HG03108 (cell line): ENCODE measurements around the gene RRAGC.
"Not testable (repeated sequence)": the region's sequence is repeated elsewhere in the genome, so short reads cannot be mapped to it uniquely, and the experiment has no call there.

Experiments
- ATAC-seq: cut with Tn5 transposase; IDR thresholded peaks from one replicate; pipeline ENCODE4 v1.9.1; 2021; ENCODE audit warnings: moderate library complexity; ENCODE audit not compliant: unreplicated experiment

The RRAGC gene

DNA sequence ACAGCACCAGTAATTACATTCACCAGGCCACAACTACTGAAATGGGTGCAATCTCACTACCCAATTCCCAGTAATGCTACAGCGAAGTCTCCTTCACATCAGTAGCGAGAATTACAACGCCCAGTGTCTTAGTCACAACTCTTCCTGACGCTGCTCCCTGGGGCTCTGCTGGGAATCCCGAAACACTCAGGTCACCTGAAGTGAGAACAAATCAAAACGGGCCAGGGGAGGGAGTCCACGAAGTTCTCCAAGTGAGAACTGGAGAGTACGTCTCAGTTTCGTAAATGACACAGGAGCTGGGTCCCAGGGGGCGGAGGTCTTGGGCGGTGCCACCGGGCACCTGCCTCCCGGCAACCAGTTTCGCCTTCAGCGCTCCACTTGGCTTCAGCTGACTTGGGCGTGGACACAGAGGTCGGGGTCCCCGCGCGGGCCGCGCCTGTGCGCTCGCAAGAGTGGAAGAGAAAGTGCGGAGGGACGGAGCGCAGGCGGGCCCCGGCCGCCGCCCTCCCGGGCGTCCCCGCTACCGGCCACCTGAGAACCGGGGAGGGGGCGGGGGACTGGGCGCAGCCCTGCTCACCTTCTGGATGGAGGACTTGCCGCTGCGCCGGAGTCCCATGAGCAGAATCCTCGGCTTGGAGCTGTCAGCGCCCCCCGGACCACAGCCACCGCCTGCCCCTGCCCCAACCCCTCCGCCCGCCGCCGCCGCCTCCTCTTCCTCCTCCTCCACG, 575 bp downstream of the RRAGC start:
- peak; percentile 27 for ATAC-seq

DNA sequence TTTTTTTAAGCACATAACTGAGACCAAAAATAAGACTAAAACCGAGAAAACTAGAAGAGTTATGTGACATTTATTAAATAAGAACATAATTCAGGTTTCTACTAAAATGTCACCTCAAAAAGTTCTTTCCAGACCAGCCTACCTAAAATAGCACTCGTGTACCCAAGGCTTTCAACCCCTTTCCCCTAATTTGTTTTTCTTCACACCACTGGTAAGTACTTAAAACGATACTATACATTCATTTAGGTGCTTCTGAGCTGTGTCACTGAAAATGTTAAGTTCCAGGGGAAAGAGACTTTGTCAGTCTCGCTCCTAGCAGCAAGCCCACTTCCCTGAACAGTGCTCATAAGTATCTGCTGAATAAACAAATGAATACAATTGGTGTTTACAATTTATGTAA, 6.8 kb downstream of the RRAGC start:
- no peak for ATAC-seq

DNA sequence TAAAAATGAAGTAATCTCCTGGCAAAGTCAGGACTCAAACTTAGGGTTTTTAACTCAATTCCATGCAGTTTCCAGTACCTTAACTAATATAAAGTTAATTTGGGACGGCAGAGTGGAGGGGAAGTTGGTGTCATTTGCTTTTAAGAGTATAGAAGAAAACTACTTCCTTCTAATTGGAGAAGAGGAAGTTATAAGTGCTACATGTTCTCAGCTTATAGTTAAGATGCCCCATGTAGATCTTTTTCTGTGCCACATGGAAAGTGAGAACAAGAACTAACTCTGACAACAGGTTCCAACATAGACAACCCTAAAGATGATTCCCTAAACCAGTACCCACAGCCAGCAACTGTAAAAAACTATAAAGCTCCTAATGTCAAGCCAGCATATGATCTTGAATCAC, 11.5 kb downstream of the RRAGC start:
- no peak for ATAC-seq

DNA sequence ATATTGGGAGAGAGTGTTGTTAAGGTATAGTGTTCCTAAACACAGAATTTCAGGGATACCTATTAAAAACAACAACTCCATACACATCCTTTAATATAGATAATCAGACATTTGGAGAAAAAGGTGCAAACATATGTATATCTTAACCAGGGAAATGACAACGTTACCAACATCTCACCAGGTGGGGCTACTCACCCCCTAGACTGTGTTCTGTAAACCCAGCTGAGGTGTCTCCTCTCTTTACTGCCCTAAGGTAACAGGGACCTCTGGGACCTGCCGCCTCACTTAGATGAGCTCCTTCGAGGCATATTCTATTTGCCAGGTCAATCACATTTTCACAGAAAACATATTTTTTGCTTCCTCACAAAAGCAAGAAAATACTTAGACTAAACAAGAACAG, 13.4 kb downstream of the RRAGC start:
- no peak for ATAC-seq

DNA sequence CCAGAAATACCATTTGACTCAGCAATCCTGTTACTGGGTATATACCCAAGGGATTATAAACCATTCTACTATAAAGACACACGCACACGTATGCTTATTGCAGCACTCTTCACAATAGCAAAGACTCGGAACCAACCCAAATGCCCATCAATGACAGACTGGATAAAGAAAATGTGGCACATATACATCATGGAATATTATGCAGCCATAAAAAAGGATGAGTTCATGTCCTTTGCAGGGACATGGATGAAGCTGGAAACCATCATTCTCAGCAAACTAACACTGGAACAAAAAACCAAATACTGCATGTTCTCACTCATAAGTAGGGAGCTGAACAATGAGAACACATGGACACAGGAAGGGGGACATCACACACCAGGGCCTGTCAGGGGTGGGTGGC, 14.5 kb downstream of the RRAGC start:
- ATAC-seq, result not testable (repeated sequence)

DNA sequence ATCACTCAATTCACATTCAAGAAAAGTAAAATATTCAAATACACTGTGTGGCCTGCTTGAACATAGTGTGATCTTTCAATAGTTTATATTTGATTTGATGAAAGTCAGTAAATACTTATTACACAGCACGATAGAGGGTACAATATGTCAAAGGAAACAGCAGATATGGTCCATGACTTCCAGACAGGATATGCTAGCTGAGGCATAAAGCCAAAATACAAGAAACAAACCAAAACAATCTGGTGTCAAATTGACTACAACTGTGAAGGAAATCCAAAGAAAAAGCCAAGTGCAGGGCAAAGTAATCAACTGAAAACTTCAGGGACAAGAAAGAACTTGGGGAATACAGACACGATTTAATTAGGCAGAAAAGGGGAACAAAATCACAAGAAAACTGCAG, 19.3 kb downstream of the RRAGC start:
- ATAC-seq, result no peak

DNA sequence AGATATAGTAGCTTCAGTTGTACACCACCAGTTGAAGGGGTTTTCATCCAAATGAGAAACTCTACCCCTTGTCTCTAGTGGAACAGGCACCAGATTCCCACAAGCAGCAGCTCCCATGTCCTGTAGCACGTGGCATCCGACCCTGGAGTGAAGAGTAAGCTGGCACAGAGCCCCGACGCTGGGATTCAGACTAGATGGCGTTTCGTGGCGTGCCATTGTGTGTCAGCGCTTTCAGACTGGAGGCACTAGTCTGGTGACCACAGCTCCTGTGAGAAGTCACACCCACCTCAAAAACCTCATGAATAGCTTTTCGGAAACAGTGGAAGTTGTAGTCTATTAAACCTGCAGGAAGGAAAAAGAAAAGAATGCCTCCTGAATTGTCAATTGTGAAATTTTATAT, 20.2 kb downstream of the RRAGC start:
- ATAC-seq, result no peak

DNA sequence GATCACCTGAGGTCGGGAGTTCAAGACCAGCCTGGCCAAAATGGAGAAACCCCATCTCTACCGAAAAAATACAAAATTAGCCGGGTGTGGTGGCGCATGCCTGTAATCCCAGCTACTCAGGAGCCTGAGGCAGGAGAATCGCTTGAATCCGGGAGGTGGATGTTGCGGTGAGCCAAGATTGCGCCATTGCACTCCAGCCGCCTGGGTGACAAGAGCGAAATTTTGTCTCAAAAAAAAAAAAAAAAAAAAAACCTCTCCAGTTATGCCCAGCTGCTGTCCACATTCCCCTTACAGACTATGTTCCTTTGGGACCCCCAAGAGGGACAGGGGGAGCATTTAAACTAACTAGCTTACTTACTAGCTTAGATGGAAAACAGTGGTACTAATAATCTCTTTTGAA, 23.3 kb downstream of the RRAGC start:
- ATAC-seq, result not testable (repeated sequence)

DNA sequence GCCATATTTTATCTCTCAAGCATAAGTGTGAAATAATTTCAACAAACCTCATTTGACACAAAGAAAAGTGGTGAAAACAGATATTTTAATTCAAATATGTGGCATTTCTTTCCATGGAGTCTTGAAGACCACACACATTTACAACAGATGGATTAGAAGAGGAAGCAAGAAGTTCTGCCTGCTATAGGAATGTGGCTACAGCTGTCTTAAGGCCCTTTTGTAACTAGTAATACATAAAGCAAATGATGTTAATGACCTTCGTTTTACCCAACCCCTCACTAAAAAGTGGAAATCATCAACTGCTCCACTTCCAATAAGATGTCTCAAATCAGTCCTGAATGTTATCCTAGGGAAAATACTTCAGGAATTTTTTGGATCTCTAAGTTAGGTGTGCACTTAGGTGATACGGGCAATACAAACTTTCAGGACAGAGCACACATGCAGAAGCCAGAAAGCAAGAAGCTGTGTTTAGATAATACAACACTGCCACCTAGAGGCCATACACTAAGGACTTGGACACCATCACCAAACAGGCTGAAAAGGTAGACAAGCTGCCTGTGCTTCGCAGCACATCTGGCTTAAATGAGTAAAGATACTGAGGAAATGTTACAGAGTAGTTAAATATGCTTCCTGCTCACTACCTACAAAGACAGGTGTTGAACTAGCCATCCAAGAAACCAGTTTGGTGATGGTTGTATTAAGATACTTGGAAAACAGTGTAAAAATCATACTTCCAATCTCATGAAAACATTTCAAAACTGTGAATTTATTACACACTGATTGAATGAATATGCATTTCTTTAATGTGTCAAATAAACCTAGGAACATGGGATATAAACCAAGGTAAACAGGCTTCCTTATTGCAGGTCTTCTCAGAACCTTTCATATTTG, 24.4 kb downstream of the RRAGC start:
- ATAC-seq, result no peak

DNA sequence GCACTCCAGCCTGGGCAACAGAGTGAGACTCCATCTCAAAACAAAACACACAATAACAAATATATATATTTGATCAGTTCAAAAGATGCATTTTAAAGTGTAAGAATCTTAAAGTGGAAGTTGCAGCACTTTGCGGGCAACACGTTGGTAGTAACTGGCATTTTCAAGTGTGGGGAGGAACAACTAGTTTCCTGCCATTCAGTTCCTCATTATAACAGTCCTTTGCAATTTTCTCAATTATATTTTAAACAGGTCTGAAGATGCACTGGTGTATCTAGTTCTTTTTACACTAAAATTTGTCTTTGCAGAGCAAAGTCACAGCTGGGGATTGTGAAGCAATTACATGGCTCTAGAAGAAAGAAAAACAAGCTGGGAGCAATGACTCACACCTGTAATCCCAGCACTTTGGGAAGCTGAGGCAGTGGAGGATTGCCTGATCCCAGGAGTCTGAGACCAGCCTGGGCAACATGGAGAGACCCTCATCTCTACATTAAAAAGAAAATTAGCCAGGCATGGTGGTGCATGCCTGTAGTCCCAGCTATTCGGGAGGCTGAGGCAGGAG, 25.3 kb downstream of the RRAGC start:
- no peak for ATAC-seq

DNA sequence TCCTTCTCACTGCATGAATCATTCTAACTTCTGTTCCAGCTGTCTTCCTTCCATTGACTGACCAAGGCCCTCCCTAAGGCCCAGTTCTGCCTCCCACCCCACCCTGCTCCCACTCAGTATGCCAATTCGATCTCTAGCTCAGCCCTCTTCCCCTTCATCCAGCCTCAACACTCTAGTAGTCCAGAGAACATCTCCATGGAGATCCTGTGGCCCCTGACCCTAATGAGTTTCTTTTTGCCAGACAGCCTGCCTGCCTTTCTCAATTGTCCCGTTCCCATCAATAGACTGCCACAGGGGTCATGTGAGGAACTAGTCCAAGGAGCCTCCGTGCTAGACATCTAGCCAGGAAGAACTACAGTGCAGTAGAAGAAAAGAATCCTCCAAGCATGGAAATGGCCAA, 26.4 kb downstream of the RRAGC start:
- ATAC-seq, result no peak

DNA sequence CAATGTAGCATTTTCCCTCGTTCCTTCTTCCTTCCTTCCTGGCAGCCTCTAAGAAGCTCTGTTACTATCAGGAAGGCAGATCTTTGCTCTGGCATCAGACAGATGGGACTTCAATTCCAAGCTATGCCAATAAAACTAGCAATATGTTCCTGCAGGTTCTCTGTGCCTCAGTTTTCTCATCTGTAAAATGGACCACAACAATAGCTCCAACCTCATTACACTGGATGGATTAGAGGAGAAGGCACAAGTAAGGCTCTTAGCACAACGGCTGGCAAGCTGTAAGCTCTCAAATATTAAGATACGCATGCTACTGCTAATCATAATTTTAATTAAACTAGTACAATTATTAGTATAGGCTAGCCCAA, 27.2 kb downstream of the RRAGC start:
- ATAC-seq, result no peak

DNA sequence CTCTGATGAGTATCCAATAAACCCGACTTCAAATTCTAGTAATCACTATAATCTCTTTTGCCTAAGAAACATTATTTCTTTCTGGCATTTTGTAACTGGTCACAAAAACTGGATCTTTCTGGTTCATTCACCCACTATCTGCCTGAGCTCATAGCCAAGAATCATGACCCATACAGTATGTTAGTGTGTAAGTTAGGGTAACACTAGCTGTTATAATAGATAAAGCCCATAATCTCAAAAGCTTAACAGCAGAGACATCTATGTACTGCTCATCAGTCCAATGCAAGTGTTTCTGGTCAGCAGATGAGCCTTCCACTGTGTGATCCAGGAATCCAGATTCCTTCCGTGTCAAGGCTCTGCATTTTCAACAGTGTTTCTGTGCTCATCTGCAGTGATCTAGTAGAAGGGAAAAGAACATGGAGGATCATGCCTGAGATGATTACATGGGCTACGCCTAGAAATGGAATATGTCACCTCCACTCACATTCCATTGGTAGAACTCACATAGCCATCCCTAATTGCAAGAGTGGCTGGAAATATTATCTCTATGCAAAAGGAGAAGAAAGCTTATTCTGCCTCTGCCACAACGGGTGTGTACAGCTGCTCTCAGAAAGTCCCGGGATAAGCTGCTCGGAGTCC, 27.7 kb downstream of the RRAGC start:
- ATAC-seq, result no peak

DNA sequence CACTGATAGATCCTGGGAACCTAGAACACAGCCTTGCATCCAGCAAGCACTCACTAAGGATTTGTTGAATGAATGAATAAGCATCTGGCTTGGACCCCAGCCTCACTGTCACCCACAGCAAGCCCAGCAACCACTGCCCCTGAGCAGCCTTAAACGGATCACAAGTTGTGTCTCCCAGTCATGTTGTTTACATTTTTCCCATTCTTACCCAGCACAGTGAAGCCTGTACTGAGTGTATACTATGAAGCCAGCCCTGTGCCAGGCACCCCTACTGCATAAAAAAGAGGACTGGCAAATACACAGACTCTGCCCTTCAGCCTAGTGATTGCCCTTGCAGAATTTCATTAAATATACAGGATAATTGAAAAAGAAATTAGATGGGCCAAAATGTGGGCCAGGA, 30.2 kb downstream of the RRAGC start:
- no peak for ATAC-seq

DNA sequence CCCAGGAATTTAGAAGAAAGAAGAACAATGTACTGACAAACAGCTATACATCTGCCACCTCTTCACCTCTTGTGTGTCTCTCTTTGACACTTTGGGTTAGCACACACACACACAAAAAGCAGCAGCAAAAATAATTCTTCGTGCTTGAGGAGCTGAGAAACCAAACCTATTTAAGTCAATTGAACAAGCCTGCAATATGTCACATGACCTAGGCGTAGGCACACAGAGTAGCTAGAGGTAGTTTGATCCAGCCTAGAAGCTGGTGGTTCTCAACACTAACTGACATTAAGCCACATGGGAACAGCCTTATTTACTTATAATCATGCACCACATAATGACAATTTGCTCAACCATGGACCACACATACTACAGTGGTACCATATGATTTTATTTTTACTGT, 32.3 kb downstream of the RRAGC start:
- no peak for ATAC-seq

DNA sequence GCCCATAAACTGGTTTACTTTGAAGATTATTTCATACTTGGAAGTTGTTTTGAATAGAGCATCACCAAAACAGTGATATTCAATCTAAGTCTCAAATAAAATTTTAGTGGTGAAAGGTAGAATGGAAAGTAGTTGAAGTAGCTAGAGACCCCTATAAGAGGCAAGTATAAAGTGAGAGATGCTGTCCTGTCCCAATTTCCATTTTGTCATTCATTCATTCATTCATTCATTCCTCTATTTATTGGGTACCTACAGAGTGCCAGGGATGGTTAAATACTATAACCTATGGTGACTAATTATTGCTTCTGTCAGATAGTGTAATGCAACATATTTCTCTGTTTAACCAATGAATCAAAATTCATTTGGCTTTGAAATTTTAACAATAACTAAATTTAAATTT, 32.7 kb downstream of the RRAGC start:
- ATAC-seq, result no peak

DNA sequence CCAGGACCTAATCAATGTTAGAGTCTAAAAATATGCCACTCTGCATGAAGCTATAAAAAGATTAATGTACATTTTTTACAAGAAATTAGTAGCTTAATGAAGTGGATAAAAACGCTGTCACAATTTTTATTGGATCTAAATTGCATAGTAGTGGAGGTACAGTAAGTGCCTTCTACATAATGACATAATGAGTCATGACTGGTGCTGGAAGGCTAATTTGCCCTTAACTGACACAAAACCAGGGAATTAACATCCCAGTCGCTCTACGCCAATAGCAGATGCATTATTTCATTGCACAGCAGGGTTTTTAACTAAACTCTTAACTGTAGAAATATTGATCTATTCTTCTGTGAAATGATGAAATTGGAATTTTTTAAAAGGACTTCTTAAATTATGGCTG, 33.3 kb downstream of the RRAGC start:
- no peak for ATAC-seq

DNA sequence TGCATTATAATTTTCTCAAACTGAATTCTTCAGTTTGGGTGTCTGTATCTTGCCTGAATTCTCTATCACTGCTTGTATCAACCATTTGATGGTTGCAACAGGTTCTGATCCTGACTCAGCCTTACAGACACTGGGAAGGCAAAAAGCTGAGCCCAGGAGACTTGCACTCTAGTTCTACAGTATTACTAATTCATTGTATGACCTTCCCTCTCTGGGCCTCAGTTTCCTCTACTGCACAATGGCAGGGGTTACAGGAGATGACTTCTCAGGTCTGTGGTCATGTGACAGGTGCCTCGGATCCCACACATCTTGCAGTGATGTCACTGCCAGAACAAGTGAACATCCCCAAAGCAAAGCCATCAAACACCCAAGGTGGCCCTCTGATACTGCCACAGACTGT, 38.7 kb downstream of the RRAGC start:
- no peak for ATAC-seq

DNA sequence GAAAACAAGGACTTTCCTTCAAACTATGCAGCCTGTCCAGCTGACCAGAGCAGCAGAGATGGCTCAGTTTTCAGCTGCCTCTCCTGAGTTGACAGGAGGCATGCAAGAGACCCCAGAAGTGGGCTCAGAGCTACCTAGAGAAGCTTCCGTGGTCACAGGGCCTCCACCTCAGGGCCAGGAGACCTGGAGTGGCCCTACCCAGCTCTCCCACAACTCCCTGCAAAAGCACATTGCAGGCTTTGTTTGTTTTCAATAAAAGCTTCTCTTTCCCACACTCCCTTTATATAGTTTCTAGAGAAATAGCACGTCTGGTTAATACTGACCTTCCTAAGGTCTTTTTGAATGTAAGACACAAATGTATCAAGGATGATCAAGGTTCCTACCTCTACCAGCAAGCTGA, 40.1 kb downstream of the RRAGC start:
- ATAC-seq, result no peak

DNA sequence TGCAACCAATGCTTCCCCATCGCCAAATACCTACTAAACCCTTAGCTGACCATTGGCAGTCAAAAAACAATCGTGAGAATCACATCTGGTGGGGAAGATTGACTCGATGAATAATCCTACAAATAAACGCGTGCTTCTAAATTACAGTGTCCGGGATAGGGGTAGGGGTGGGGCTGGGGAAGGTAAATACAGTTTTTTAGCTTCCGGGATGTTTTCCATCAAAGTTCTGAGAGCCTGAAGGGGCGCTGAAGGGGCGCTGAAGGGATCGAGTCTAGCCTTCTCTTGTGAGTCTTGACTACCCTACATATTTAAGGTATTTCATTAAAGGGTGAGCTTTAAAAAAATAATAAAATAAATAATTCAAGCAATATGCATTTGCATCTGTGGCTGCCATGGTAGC, 40.5 kb downstream of the RRAGC start:
- ATAC-seq, result no peak

DNA sequence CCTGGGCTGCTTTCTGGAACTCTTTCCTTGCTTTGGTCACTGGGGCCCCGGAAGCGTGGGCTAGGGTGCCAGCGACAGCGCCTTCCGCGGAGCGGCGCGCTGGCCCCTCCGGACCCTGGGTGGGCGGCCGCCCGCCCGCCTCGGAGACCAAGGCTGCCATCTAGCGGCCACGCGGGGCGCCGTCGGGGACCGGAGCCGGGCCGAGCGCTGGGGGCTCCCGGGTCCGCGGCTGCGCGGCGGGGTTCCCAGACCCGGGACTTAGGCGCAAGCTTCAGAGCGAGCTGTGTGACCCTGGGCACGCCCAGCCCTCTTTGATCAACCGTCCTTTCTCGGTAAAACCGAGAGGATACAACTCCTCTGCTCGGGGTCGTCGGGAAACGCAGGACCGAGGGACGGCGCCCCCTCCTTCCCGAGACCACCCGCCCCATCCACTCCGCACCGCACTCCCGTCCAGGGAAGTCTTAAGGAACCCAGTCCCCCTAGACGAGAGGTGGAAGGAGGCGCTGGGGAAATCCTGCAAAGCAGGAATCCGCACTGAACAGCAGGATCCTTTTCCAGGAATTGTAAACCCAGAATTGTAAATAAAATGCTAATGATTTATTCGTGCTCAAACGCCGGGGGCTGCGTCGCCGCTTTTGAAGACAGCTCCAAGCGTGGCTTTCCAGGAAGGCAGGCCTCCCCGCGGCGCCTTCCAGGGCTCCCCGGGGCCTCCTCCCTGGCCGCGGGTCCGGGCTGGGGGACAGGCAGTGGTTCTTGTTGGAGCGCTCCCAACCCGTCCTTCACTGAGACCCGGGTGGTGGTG, 41.2 kb downstream of the RRAGC start:
- ATAC-seq, result no peak
